Stimulated activated CD4-positive, alpha-beta T cell treated with anti-CD3 and anti-CD28 coated beads, Interleukin-15, amount 100 ng/mL, for 1 hour (primary cell): ENCODE measurements around the gene TSC1.
A peak's percentile ranks its signal among the peaks of the same experiment; 100 is the strongest.
"Not testable (repeated sequence)": the region's sequence is repeated elsewhere in the genome, so short reads cannot be mapped to it uniquely, and the experiment has no call there.

Source experiments
- DNase-seq, 2 donors: peaks; one replicate each; pipeline ENCODE4 v3.0.0-alpha.2; 2020; ENCODE audit warnings: low read depth in 1 of 2, low spot score in 1 of 2

TSC1 gene

DNA sequence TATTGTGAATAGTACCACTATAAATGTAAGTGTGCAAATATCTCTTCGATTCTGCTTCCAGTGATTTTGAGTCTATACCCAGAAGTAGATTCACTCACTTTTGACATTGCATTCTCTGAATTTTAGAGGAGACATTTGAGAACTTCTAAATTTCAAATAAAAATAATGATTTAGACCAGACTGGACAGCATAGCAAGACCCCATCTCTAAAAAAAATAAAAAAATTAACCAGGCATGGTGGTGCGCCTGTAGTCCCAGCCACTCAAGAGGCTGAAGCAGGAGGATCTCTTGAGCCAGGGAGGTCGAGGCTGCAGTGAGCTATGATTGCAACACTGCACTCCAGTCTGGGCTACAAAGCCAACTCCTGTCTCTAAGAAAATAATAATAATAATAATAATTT lies 32.2 kb upstream of the TSC1 start:
- DNase-seq, result no peak

DNA sequence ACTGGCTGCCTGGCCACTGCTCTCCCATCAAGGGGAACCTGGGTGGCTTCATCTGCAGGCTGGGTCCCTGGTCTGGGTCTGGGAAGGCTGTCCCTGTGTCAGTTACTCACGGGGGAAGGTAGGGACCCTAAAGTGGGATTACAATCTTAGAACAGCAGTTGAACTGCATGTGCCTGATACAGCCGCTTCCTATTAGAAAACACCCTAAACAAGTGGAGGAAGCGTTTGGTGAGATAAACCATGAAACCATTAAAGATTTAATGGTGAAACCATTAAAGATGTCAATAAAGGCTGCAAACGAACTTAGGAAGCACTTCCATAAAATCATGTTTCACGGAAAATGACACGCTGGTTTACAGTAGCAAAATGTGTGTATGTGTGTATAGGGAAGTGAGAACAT lies 31.5 kb upstream of the TSC1 start:
- DNase-seq, result no peak

GRCh38 chr9:132973713-132974112 lies 29.3 kb upstream of the TSC1 start:
- DNase-seq, result no peak

GRCh38 chr9:132973166-132973565 lies 28.8 kb upstream of the TSC1 start:
- DNase-seq, result no peak

DNA sequence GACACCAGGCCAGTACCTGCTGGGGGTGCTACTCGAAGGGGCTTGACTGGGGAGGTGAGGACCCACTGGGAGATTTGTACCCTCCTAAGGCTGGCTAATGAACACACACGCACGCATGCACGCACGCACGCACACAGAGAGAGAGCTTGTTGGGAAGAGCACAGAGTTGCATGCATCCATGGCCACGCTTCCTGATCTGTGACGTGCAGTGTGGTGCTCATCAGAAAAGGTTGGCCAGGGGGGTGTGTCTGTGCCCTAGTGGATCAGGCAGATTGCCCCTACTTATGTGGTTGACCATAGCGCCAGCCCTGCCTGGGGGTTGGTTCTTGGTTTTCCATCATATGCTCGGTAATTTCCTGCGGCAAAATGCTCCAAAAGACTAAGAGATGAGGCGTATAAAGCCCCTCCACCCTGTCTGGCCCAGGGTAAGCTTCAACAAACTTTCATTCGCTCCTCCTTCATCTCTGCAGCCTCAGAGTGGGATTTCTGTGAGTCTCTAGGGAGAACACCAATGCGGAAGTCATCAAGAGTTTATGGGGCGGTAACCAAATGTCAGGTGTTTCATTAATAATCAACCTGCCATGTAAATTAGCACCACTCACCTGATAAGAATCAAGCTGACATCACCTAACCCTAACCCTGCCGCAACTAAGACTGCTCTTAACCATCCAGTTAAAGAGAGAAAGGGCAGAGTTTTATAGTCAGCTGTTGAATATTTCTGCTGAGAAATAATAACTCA lies 26.1 kb upstream of the TSC1 start:
- no peak for DNase-seq

DNA sequence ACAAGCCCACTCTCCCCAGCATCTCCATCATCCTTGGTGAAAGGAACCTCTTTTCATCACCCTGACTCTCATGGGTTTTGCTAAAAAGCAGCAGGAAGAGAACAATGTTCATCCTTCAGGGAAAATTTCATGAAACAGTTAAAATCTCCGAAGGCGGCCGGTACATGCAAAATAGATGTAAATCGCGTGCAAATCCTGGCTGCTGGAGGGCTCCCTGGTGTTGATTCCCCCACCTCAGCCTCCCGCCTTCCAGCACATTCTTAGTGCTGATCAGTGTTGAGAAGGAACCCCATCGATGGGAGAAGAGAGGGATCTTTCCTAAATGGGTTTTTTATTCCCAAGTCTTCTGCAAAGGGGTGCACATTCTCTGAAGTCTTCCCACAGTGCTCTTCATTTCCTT lies 25.4 kb upstream of the TSC1 start:
- DNase-seq, result no peak

GRCh38 chr9:132967908-132968307 lies 23.5 kb upstream of the TSC1 start:
- DNase-seq, result not testable (repeated sequence)

- no peak for DNase-seq
These were observed 21.1 kb upstream of the TSC1 start for GRCh38 chr9:132965478-132965877.

DNA sequence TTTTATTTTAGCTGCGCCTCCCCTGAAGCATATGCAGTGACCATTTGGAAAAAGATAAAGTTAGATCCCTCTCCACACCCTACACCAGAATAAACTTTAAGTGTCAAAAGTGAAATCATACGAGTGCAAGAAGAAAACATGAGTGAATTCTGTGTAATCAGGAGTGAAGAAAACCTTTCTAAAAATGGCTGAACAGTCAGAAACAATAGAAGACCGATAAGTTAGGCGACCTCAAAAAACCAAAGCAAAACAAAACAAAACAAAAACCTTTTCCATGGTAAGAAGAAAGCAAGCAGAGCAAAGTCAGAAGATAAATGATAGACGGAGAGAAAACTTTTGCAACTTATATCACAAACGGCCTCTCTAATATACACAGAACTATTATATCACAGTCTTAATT lies 16.6 kb upstream of the TSC1 start:
- DNase-seq, result no peak

DNA sequence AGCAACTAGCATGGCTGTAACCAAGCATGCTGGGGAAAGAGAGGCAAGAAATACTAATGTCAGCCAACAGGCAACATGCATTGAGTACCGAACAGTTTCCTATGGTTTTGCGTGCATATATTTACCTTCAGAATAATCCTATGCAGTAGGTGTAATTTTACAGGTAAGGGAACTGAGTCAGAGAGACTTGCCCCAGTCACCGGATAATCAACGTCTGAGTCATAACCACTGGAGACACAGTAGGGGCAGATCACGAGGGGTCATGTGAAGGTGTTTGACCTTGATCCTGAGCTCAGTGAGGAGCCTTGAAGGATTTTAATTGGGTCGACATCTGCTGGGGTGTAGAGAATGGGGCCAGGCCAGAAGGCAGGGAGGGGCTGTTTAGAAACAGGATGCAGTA lies 13.4 kb upstream of the TSC1 start:
- no peak for DNase-seq

DNA sequence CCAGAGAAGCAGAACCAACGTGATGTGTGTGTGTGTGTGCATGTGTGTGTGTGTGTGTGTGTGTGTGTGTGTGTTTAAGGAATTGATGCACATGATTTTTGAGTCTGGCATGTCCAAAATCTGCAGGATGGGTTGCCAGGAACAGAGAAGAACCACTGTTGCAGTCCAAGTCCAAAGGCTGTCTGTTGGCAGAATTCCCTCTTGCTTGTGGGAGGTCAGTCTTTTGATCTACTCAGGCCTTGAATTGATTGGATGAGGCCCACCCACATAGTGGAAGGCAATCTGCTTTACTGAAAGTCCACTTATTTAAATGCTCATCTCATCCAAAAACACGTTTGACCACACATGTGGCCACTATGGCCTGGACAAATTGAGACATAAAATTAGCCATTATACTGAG lies 11.4 kb upstream of the TSC1 start:
- DNase-seq, result no peak

DNA sequence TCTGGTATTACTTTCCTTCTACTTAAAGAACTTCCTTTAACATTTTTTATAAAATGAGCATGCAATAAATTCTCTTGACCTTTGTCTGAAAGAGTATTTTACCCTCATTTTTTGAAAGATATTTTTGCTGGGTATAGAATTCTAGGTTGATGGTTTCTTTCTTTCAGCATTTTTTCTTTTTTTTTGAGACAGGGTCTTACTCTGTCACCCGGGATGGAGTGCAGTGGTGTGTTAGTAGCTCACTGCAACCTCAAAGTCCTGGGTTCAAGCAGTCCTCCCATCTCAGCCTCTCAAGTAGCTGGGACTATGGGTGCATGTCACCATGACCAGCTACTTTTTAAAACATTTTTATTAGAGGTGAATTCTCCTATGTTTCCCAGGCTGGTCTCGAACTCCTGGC lies 10.7 kb upstream of the TSC1 start:
- no peak for DNase-seq

- DNase-seq, result no peak
These were observed 5.3 kb upstream of the TSC1 start for GRCh38 chr9:132949709-132950108.

- DNase-seq, result no peak
These were observed 4.2 kb upstream of the TSC1 start for GRCh38 chr9:132948482-132949050.

- no peak for DNase-seq
These were observed 3.3 kb upstream of the TSC1 start for GRCh38 chr9:132947756-132948155.

DNA sequence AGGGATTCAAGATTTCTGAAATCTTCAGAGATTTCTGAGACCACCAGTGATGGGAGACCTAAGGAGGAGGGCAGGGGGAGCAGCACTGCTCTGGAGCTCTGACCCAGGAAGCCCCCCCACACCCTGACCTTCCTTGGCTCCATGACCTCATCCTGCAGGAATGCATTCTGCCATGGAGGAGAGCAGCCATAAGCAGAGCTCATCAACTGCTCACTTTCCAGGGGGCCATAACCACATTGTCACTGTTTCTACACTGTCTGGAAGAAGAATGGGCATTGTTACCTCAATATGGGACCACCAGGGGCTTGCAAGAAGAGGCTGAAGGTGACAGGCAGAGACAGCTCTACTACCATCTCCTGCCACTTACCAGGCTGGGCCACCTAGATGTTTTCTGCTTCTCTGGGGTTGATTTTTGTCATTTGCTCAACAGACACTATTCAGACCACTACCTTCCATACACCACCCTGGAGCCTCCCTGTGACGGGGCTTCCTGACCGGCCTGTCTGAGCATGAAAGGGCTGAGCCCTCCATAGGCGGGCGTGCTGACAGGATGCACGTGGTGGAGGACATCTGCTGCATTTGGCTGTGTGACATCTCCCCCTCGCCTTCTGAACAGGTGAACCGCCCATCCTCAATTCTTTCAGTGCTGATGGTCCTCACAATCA lies 2.3 kb upstream of the TSC1 start:
- no peak for DNase-seq

GRCh38 chr9:132946211-132946610 lies 1.8 kb upstream of the TSC1 start:
- no peak for DNase-seq

DNA sequence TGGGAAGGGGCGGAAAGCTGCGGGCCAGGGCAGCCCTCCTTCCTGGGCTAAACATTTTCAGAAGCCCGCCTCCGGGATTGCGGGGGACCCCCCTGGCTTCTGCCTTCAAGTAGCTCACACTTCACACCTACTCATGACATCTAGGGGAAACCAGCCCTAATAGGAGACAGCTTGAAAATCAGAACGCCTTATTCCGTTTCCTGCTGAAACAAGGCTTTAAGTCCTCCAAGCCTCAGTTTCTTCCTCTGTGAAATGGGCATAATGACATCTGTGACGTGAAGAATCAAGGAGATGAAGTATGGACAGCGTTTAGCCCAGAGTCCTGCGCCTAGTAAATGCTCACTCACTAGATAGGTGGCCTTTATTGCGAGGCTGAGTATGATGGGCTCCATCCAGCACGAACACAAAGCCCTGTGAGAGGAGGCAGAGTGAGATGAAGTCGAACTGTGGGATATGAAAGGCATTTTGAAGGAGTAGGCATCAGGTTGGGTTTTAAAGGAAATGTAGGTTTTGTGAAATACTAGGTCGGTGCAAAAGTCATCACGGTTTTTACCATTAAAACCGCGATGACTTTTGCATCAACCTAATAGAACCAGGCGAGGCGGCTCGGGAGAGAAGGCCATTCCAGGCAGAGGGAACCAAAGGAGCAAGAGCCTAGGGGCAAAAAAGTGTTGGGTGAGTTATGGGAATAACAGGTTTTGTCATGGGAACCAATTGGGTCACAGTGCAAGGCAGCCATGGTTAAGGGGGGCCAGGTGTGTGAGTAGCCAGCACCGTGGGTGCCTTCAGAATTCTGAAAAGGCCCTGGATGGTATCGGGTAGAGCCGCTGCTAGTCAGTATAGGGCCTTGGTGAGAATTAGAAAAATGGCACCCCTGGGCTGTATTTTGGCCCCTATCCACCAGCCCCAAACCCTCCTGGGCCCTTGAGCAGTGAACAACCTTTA lies 1.0 kb upstream of the TSC1 start:
- no peak for DNase-seq

- peak in 1 of 2 donors; percentile 1 for DNase-seq
These were observed 644 bp downstream of the TSC1 start for GRCh38 chr9:132943651-132944293.

DNA sequence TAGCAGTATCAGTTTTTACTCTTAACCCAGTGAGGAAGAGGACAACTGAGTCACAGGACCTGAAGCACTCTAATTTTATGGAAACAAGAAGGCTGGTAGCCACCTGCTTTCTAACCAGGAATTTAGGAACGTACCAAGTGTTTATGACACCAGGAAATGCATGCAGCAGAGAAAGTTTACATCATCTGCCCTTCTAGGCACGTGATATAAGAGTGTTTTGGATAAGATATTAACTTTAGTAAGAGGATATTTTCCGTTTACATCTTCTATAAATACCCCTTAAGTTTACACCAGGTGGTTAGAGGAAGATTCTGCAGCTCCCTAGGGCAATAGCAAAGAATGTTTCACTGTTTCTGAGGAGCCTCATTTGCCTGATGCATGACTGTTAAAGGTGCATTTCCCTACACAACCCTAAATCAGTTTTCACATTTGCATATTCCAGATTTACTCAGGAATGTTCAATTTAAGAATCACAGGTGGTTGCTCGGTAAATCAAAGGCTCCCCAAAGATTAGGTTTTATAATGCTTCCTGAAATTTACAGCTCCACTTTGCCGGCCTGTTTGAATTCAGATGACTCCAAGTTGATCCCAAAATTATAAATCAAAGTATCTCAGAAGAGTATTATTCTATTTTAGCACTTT lies 1.8 kb downstream of the TSC1 start:
- no peak for DNase-seq

DNA sequence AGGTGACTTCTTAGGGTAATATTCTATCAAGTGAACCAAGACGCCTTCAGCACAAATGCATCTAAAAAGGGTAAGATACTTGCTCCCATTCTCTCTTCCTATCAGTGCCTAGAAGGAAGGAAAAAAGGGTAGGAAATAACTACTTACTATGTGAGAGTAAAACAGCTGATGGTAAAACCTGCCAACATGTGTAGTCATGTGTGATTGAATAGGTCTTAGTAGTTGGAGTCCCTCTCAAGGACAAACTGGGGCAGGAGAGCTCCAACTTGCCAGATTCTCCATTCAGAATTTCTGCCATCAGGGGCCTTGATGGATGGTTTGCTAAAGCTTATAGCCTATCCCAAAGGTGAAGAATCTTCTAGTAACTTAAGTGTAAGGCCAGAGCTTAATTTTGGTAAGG lies 5.2 kb downstream of the TSC1 start:
- no peak for DNase-seq
